ENCODE measurements around the gene RANBP3.

DNA sequence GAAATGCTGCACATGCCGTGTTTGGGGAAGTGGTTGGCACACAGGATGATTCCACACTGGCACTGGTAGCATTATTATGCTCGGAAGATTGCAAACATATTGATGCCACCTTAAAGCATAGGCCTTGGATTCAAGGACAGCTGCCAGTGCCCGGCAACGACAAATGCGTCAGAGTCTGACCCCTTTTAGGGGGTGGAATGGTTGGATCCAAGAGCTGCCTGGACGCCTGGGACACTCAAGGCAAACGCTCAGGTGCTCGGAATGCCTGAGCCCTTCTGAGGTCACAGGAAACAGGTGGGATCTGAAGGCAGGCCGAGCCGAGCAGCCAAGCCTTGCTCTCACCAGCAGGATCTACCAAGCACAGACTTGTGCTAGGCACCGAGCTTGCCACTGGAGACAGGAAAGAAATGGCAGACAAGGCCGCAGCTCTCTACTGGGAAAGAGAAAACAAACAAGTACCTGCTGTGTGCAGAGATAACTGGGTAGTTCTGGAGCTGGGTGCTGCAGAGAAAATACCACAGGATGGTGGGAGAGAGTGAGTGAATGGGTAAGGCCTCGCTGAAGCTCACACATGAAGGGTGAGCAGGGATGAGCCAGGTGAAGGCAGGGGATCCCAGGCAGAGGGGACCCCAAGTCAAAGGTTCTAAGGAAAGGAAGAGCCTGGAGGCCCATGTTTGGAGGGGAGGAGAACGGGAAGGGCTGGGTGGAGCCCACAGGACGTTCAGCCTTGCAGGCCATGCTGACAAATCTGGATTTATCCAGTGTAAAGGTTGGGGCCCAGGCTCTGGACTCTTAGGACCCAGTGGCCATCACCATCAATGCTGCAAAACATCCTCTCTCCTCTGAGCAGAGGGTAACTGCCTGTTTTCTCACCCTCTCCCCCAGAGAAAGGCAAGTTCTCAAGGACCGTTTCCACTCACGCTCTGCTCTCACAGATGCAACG is 9.2 kb downstream of the RANBP3 start:
- TF ChIP-seq, protein P1, sequence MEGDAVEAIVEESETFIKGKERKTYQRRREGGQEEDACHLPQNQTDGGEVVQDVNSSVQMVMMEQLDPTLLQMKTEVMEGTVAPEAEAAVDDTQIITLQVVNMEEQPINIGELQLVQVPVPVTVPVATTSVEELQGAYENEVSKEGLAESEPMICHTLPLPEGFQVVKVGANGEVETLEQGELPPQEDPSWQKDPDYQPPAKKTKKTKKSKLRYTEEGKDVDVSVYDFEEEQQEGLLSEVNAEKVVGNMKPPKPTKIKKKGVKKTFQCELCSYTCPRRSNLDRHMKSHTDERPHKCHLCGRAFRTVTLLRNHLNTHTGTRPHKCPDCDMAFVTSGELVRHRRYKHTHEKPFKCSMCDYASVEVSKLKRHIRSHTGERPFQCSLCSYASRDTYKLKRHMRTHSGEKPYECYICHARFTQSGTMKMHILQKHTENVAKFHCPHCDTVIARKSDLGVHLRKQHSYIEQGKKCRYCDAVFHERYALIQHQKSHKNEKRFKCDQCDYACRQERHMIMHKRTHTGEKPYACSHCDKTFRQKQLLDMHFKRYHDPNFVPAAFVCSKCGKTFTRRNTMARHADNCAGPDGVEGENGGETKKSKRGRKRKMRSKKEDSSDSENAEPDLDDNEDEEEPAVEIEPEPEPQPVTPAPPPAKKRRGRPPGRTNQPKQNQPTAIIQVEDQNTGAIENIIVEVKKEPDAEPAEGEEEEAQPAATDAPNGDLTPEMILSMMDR (IDR thresholded peaks at IDR 0.05): no peak
- TF ChIP-seq EP300 (IDR thresholded peaks at IDR 0.05; ENCODE audit: low read depth) (no peak), POLR2A (IDR thresholded peaks at IDR 0.05) (no peak), POLR2AphosphoS5 (IDR thresholded peaks at IDR 0.05) (no peak)
